Amniotic stem cell (primary cell): ENCODE data around the gene BARHL1.

ENCODE experiments used
- DNase-seq: peaks from one replicate; lab custom pipeline; 2025; lab: John Stamatoyannopoulos, UW

Gene BARHL1

GRCh38 chr9:132616725-132617124 lies 34.3 kb downstream of the BARHL1 start:
- DNase-seq = no peak

DNA sequence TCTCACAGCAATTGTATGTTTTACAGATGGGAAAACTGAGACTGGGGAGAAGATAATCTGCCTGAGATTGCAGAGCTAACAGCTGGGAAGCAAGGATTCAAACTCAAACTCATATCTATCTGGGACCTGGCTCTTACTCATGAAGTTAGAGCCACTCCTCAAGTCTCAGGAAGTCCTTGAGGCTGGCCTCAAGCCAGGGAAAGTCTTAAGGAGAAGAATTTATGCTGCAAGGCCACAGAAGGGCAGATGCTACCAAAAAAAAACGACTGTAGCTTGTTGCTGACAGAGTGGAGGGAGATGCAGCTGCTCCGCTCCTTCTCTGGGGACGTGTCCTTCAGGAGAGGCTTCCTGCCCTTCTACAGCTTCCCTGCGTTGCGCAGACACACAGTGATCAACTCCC lies 39.8 kb downstream of the BARHL1 start:
- DNase-seq = no peak

GRCh38 chr9:132626285-132626684 lies 43.9 kb downstream of the BARHL1 start:
- DNase-seq = no peak

GRCh38 chr9:132627106-132627505 lies 44.7 kb downstream of the BARHL1 start:
- DNase-seq = no peak

- no peak for DNase-seq
Observed at GRCh38 chr9:132627594-132627993, 45.2 kb downstream of the BARHL1 start.

DNA sequence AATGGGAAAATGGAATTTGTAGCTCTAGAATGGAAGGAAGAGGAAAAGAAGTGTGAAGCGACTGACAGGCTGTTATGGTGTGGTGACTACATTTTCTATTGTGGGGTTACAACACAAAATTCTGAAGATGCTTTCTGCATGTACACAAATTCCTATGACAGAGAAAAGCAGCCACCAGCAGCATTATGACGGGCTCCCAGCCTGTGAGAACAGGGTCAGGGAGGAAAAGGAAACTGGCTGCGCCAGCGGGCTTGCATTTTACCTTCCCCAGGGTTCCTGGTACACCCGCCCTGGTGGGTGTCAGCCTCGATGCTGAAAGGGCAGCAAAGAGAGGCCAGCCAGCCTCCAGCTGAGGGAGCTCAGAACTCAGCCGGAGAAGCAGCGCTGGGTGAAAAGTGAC lies 46.3 kb downstream of the BARHL1 start:
- no peak for DNase-seq

GRCh38 chr9:132630116-132630515 lies 47.7 kb downstream of the BARHL1 start:
- DNase-seq = no peak

GRCh38 chr9:132630811-132631210 lies 48.4 kb downstream of the BARHL1 start:
- no peak for DNase-seq

GRCh38 chr9:132631280-132631679 lies 48.9 kb downstream of the BARHL1 start:
- DNase-seq = no peak

GRCh38 chr9:132631685-132632084 lies 49.3 kb downstream of the BARHL1 start:
- DNase-seq = no peak

DNA sequence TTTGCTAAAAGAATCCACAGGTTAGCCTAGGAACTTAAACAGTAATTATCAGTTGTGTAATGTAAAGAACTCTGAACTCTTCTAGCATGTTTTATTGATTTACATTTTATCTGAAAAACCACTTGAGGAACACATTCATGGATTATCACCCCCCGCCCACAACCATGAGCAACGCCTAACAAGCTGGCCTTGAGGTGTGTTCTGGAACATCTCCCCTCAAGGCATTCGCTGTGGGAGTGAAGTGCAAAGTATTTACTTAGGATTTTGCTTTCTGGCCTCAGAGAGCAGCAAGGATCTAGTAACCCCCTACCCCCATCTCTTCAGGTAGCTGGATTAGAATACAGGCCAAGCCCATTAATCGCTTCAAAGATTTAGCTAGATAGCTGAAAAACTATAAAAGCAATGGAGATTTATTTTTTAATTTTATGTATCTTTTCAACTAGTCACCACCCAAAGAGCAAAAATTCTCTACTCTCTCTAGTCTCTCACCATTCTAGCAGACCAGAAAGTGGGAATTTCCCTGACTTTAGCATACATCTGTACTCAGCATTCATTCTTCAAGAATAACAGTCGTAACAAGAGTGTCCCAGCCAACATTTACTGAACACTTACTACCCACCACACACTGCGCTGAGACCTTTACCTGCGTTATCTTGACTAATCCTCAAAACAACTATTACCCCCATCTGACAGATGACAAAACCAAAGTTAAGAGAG lies 50.2 kb downstream of the BARHL1 start:
- DNase-seq = no peak

- DNase-seq = no peak
Observed at GRCh38 chr9:132634327-132634726, 51.9 kb downstream of the BARHL1 start.

DNA sequence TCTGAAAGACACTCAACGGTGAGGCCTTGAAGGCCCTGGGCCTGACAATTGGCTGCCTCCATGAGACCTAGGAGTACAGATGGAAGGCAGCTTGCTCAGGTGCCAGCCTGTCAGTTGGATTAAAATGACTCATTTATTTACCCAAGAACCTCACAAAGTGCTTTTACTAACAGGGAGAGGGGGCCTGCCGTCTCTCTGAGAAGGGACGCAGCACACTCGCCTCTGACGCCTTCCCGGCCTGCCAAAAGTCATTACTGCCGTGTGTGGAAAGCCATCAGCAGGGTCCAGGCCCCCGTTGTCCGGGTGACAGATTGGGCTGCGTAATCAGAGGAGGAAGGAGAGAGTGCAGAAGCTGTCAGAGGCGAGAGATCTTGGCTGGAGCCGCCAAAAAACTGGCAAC lies 54.9 kb downstream of the BARHL1 start:
- DNase-seq = no peak

- DNase-seq = no peak
Observed at GRCh38 chr9:132637801-132638200, 55.4 kb downstream of the BARHL1 start.

DNA sequence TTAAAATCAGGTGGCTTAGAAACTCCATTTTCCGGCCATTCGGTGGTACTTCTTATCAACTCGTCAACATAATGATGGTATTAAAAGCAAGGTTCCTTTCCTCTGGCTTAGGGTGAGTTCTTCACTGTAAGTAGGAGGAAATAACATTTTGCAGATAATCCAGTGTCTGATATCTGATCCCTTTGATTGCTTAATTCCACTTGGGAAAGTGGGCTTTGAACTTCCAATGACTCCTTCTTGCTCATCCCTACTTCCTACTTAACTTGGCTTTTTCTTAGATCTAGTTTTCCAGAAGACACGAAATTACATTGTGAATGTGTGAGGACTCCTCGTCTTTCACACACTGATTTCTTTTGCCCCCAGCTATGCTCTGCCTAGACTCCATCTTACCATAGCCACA lies 55.8 kb downstream of the BARHL1 start:
- no peak for DNase-seq

GRCh38 chr9:132639322-132639721 lies 56.9 kb downstream of the BARHL1 start:
- DNase-seq = no peak
